Peyer's patch (tissue), 4 donors: Measurements from ENCODE around the gene MOB3B. TPM values are rescaled to one million over a fixed set of nuclear protein-coding genes. Genes with fewer than 3 reads are reported as not detected.
A peak's percentile ranks its signal among the peaks of the same experiment; 100 is the strongest.

Experiments
- DNase-seq, 3 donors: peaks; one replicate each; pipeline ENCODE4 v3.0.0-alpha.2; 2017 to 2019
- H3K27ac ChIP-seq, 4 donors: fragments of 200-600 bp; sonication (generic); one replicate each; pipeline ENCODE4 v1.5.1; 2016 to 2019
- H3K27me3 ChIP-seq, 2 donors: fragments of 200-600 bp; sonication (generic); one replicate each; pipeline ENCODE4 v1.5.1; 2019
- H3K36me3 ChIP-seq, 3 donors: fragments of 200-600 bp; sonication (generic); one replicate each; pipeline ENCODE4 v1.5.1; 2016 to 2019
- H3K4me1 ChIP-seq, 4 donors: fragments of 200-600 bp; sonication (generic); one replicate each; pipeline ENCODE4 v1.5.1; 2016 to 2019
- H3K4me3 ChIP-seq, 4 donors: fragments of 200-600 bp; sonication (generic); 1 replicate in 3 of 4; 2 replicates in 1 of 4; pipeline ENCODE4 v1.5.1; 2016 to 2019; ENCODE audit warnings: mild to moderate bottlenecking in 1 of 4
- H3K9me3 ChIP-seq, 4 donors: fragments of 200-600 bp; sonication (generic); one replicate each; pipeline ENCODE4 v1.5.1; 2016 to 2019; ENCODE audit warnings: mild to moderate bottlenecking in 1 of 4
- CTCF ChIP-seq, 6 experiments: fragments of 450-650 bp in 4 of 6; fragments of 200-600 bp in 2 of 6; sonication (generic) in 1 of 6; IDR thresholded peaks; one replicate each; pipeline ENCODE4 v1.5.1; 2017 to 2019; ENCODE audit warnings: antibody characterized with exemption in 6 of 6, mild to moderate bottlenecking in 3 of 6, moderate library complexity in 1 of 6
- POLR2A ChIP-seq, 2 donors: fragments of 450-650 bp; IDR thresholded peaks; one replicate each; pipeline ENCODE4 v1.5.1; 2017; ENCODE audit warnings: antibody characterized with exemption in 2 of 2, mild to moderate bottlenecking in 2 of 2, moderate library complexity in 2 of 2
- total RNA-seq, 4 donors: library from RNA; depleted of rRNA; stranded (reverse); fragments of >200 nt; gene quantifications; one replicate each; pipeline ENCODE4 v1.1.0, GENCODE V29; 2016

The MOB3B gene
- total RNA-seq, 4 donors from 2014 or later, result 24.8 to 65.7 (median 36.4) TPM

- peak overlapping the region; percentile 96 to 98 (median 97) for H3K27ac ChIP-seq
- H3K4me3 ChIP-seq, result peak overlapping the region in 1 of 4 donors; percentile 78
- no peaks in the 10 kb centered on the region for H3K9me3 ChIP-seq
- H3K27me3 ChIP-seq, result no peaks in the 10 kb centered on the region
- TF ChIP-seq POLR2A (IDR thresholded peaks at IDR 0.05), result no peak
- no peak for TF ChIP-seq CTCF (IDR thresholded peaks at IDR 0.05)
- peaks cover 0 to 12% (median 0%) of the 10 kb centered on the region in 4 donors for H3K4me1 ChIP-seq
- no peaks in the 10 kb centered on the region for H3K36me3 ChIP-seq
- DNase-seq, result no peak
These were observed 42.4 kb upstream of the MOB3B start for GRCh38 chr9:27572061-27572460.

GRCh38 chr9:27571011-27571410 lies 41.4 kb upstream of the MOB3B start:
- H3K9me3 ChIP-seq, result no peaks in the 10 kb centered on the region
- H3K4me1 ChIP-seq, result peaks cover 0 to 12% (median 0%) of the 10 kb centered on the region in 4 donors
- DNase-seq, result no peak
- TF ChIP-seq CTCF (IDR thresholded peaks at IDR 0.05) (no peak), POLR2A (IDR thresholded peaks at IDR 0.05) (no peak)
- H3K4me3 ChIP-seq, result no peak overlapping the region
- H3K36me3 ChIP-seq, result peaks cover 0 to 9% (median 0%) of the 10 kb centered on the region in 3 donors
- no peaks in the 10 kb centered on the region for H3K27me3 ChIP-seq
- H3K27ac ChIP-seq, result no peak overlapping the region

- Histone ChIP-seq H3K27ac (no peak overlapping the region), H3K4me3 (no peak overlapping the region), H3K27me3 (no peaks in the 10 kb centered on the region), H3K4me1 (peaks cover 0 to 10% (median 0%) of the 10 kb centered on the region in 4 donors), H3K9me3 (no peaks in the 10 kb centered on the region), H3K36me3 (peaks cover 0 to 9% (median 0%) of the 10 kb centered on the region in 3 donors)
- TF ChIP-seq POLR2A (IDR thresholded peaks at IDR 0.05) (no peak), CTCF (IDR thresholded peaks at IDR 0.05) (no peak)
- DNase-seq, result no peak
These were observed 39.8 kb upstream of the MOB3B start for GRCh38 chr9:27569406-27569805.

- TF ChIP-seq POLR2A (IDR thresholded peaks at IDR 0.05) (no peak), CTCF (IDR thresholded peaks at IDR 0.05) (no peak)
- Histone ChIP-seq H3K4me3 (no peak overlapping the region), H3K9me3 (no peaks in the 10 kb centered on the region), H3K36me3 (peaks cover 0 to 9% (median 0%) of the 10 kb centered on the region in 3 donors), H3K27ac (no peak overlapping the region), H3K27me3 (no peaks in the 10 kb centered on the region), H3K4me1 (no peaks in the 10 kb centered on the region)
- no peak for DNase-seq
These were observed 36.5 kb upstream of the MOB3B start for GRCh38 chr9:27566118-27566517.

- no peak for TF ChIP-seq CTCF (IDR thresholded peaks at IDR 0.05)
- no peak for TF ChIP-seq POLR2A (IDR thresholded peaks at IDR 0.05)
- peaks cover 0 to 9% (median 0%) of the 10 kb centered on the region in 3 donors for H3K36me3 ChIP-seq
- no peak for DNase-seq
- H3K27ac ChIP-seq, result no peak overlapping the region
- no peak overlapping the region for H3K4me3 ChIP-seq
- H3K9me3 ChIP-seq, result no peaks in the 10 kb centered on the region
- H3K27me3 ChIP-seq, result no peaks in the 10 kb centered on the region
- no peaks in the 10 kb centered on the region for H3K4me1 ChIP-seq
These were observed 36.1 kb upstream of the MOB3B start for GRCh38 chr9:27565696-27566095.

- H3K27me3 ChIP-seq, result no peaks in the 10 kb centered on the region
- TF ChIP-seq CTCF (IDR thresholded peaks at IDR 0.05), result no peak
- TF ChIP-seq POLR2A (IDR thresholded peaks at IDR 0.05), result no peak
- H3K36me3 ChIP-seq, result peaks cover 0 to 18% (median 0%) of the 10 kb centered on the region in 3 donors
- H3K4me1 ChIP-seq, result no peaks in the 10 kb centered on the region
- no peak overlapping the region for H3K4me3 ChIP-seq
- H3K9me3 ChIP-seq, result no peaks in the 10 kb centered on the region
- H3K27ac ChIP-seq, result no peak overlapping the region
- DNase-seq, result no peak
These were observed 35.1 kb upstream of the MOB3B start for GRCh38 chr9:27564670-27565069.
